GM21381 (cell line): ENCODE results near the gene PCNX1.

Source experiments
- ATAC-seq: cut with Tn5 transposase; IDR thresholded peaks from one replicate; pipeline ENCODE4 v1.9.1; 2021; ENCODE audit warnings: mild to moderate bottlenecking, moderate library complexity; ENCODE audit not compliant: unreplicated experiment

PCNX1 gene

DNA sequence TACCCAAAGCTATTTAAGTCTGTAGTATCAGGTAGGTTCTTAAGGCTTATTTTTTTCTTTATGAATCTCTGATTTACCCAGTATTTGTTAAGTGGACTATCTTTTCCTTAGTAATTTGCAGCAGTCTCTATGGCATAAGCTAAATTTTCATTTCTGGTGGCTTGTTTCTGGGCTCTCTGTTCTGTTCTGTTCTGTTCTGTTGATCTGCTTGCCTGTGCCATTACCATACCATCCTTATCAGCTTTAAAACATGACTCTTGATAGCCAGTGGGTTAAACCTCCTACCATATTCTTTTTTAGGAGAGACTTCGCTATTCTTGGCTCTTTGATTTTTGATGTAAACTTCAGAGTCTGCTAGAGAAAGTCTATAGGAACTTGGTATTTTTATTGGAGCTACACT, 46.8 kb downstream of the PCNX1 start:
- no peak for ATAC-seq

DNA sequence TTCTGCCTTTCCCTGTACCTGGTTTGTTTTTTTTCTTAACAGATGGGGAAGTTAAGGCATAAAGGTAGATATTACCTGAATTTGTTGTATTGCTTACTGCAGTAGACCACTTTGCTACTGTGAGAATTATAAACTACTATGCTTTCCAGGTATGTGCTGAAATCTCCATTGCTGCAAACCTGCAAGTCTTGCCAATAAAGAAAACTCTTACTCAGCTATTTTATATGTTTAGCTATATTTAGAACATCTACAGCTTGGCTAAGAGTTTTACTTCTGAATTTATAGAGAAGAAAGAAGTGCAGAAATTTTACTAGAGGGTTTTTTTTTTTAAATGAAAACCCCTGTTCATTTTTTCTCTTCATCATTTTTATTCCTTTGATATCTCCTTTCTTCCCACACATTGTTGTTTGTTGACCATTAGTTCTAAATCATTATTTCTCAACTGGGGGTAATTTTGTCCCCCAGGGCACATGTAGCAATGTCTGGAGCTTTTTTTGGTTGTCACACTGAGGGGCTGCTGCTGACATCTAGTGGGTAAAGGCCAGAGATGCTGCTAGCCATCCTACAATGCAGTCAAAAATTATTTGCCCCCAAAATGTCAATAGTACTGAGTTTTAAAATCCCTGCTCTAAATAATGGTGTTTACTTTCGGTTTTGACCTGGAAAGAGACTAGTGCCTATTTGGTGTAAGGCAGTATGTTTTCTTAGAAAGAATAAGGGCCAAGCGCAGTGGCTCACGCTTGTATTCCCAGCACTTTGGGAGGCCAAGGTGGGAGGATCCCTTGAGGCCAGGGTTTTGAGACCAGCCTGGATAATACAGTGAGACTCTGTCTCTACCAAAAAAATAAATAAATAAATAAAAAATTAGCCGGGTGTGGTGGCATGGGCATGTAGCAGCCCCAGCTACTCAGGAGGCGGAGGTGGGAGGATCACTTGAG, 48.6 kb downstream of the PCNX1 start:
- ATAC-seq, result no peak

- ATAC-seq, result no peak
These were observed 49.3 kb downstream of the PCNX1 start for GRCh38 chr14:70956511-70956910.

GRCh38 chr14:70957710-70958109, 50.5 kb downstream of the PCNX1 start:
- ATAC-seq, result no peak

DNA sequence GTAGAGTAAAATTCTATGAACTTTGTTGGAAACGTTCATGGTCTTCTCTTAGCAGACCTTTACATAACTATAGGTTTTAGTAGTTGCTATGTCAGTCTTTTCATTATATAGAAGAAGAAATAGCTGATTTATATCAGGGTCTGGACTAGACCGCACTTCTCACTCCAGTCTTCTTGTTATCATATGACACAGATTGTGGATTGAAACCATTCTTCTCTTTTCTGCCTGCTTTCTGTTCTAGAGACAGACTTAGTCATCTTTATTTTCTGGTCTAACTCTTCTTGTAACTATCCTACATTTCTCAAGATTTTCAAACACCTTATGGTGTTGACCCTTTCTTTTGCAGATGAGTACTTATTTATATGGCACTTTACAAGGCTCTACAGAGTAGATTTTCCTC, 55.7 kb downstream of the PCNX1 start:
- ATAC-seq, result no peak

GRCh38 chr14:70964492-70964891, 57.2 kb downstream of the PCNX1 start:
- ATAC-seq, result no peak

- ATAC-seq, result no peak
These were observed 64.3 kb downstream of the PCNX1 start for GRCh38 chr14:70971560-70971959.

GRCh38 chr14:70972107-70972976, 65.1 kb downstream of the PCNX1 start:
- ATAC-seq, result no peak

DNA sequence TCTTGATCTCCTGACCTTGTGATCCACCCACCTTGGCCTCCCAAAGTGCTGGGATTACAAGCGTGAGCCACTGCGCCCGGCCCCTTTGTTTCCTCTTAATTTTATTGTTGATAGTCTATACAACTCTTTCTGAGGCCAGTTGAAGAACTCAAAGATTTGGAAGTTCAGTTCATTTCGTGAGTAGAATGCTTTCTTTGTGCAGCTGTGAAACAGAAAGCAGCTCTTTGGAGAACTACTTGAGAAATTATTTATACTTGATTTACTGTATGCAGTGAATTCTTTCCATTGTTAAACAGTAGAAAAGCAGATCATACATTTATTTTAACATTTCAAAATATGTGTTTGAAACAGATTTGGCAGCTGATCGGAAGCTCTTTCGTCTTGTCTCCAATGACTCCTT, 69.3 kb downstream of the PCNX1 start:
- ATAC-seq, result no peak

DNA sequence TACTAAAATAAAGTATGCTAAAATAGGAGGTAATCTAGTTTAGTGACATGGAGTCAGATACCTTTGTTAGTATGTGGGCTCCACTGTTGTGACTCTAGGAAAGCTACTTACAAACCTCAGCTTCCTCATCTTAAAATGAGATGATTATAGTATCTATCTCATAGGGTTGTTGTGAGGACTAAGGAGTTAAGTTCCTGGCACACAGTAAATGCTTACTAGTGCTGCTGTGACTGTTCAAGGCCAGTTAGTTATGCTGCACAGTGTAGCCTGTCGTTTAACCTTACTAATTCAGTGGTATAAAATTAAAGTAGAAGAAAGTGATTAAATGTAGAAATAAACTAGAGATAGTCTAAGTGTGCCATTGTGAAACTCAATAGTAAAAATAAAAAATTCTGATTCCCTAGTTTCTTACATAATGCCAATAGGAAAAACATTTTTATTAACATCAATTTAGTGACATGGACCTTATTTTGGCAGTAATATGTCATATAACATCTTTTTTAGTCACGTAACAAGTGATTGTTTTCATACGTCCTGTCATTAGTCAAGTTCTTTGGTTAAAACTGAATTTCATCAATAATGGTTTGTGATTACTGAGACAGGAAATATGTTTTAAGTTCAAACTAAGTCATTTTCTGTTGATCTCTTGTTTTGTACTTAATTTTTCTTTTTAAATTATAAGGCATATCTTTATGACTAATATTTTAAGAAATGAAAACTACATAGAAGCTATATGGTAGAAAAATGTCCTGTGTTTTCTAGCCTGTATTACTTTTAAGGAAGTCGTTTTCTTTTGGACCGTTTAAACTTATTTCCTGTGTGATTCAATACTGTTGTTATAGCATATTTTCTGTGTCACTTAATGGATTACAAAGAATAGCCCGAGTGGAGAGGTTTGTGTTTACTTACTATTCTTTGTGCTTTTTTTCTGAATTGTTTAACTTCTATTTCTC, 74.0 kb downstream of the PCNX1 start:
- no peak for ATAC-seq

DNA sequence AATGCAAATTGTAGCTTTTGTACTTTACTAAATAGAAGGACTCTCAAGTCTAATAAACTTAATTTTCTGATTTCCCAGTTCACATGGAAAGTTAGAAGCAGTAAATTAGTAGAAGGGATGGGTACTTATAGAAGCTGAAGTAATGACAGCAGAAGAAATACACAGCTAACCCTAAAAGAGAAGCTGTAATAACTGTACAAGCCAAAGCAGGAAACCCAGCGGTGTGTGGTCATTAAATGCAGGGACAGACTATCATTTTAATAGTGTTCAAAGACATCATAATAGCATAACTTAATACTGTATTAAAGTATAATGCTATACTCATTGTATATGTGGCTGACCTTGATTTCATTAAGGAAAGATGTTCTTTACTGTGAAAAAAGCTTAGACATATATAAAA, 74.9 kb downstream of the PCNX1 start:
- ATAC-seq, result no peak

DNA sequence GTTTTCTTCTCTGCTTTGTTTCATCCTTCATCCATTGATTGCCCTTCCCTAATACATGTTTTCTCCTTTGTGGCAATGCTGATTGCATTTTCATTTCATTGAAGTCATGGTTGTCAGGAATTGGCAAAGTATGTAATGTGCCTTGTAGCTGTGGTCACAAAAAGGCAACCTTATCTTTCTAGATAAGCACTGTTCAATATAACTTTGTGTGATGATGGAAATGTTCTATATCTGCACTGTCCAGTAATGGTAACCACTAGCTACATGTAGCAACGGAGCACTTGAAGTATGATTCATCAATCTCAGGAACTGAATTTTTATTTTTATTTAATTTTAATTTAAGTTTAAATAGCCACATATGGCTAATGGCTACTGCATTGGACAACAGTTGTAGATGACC, 79.8 kb downstream of the PCNX1 start:
- ATAC-seq, result no peak

- no peak for ATAC-seq
These were observed 81.2 kb downstream of the PCNX1 start for GRCh38 chr14:70988452-70988851.

- ATAC-seq, result no peak
These were observed 86.7 kb downstream of the PCNX1 start for GRCh38 chr14:70993931-70994330.

GRCh38 chr14:70995211-70995610, 88.0 kb downstream of the PCNX1 start:
- ATAC-seq, result no peak

- ATAC-seq, result no peak
These were observed 88.4 kb downstream of the PCNX1 start for GRCh38 chr14:70995671-70996070.

GRCh38 chr14:70999117-70999516, 91.9 kb downstream of the PCNX1 start:
- no peak for ATAC-seq

DNA sequence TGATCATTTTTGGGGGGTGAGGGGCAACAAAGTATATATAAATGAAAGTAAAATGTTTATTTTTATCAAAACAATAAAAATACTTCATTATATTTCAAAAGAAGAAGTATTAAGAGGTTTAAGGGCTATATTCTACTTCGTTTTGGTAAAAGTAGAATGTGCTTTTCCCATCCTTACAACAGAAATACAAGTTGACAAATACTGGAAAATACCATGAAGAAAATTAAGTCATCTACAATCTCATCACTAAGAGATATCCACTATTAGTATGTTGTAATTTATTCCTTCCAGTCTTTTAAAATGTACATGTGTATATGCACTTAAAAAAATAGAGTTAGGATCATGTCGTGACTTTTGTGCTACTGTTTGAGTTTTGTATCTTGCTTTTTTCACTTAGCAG, 92.8 kb downstream of the PCNX1 start:
- no peak for ATAC-seq

GRCh38 chr14:71001742-71002141, 94.5 kb downstream of the PCNX1 start:
- no peak for ATAC-seq

DNA sequence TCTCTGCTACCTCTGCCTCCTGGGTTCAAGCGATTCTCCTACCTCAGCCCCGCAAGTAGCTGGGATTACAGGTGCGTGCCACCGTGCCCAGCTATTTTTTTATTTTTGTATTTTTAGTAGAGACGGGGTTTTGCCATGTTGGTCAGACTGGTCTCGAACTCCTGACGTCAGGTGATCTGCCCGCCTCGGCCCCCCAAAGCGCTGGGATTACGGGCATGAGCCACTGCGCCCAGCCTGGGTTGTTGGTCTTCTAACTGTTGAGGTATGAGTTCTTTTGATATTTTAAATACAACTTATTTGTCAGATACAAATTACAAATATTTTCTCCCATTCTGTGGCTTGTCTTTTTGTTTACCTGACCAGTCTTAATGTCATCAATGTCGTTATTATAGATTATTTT, 95.9 kb downstream of the PCNX1 start:
- ATAC-seq, result no peak

DNA sequence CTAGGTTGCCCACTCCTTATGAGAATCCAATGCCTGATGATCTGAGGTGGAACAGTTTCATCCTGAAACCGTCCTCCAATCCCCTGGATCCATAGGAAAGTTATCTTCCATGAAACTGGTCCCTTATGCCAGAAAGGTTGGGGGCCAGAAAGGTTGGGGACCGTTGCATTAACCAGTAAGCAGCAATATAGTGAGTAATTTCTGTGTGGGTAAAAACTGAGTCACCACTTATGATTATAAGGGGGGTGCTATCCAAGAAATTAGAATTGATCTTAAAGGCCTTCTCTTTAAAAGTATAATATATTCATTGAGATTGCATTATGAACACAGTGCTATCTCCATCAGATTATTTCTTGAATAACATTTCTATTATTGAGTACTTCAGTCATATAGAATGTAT, 97.2 kb downstream of the PCNX1 start:
- no peak for ATAC-seq
